ENCODE measurements around the gene IRF3.
A peak's percentile ranks its signal among the peaks of the same experiment; 100 is the strongest.

IRF3 gene

DNA sequence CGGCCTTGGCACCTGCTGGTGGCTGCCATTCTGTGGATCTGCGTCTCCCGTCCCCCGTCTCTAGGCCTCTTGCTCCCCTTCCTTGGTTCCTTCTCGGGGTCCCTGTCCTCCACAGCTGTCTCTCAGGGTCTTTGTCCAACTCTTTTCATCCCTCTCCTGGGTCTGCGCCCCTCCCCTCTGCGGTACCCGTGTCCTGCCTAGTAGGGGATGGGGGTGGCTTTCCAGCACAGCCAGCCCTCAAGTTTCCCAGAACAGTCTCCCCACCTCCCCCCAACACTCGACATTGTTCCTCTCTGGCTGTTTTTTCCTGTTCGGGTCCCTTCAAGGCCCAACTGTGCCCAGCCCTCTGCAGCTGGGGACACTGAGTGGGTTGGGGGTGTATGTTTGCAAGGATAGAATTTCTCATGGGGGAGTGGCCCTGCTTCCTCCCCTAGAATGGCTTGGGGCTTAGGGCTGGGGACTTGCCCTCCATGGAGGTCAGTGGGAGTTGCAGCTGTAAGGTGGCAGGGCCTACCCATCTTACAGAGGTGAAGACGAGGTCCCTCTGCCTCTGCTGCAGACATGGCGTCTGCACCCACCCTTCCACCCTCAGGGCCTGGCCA is 23.0 kb upstream of the IRF3 start:
- no peak overlapping the region for H3K18ac ChIP-seq (ENCODE audit: low read length)
- peaks cover 11% of the 10 kb centered on the region for H3K79me1 ChIP-seq (ENCODE audit: low read length)
- WGBS (ENCODE audit: extremely low coverage, insufficient coverage, low lambda C conversion rate): no CpG with 5 or more reads among the region's 12 CpGs
- H3K27ac ChIP-seq (ENCODE audit: low read depth, low read length): no peak overlapping the region
- no peak overlapping the region for H2AK5ac ChIP-seq (ENCODE audit: low read length)
- H3K27me3 ChIP-seq (ENCODE audit: insufficient read depth, low read length, poor library complexity): no peaks in the 10 kb centered on the region
- no peak overlapping the region for H3K23ac ChIP-seq (ENCODE audit: low read length)
- H3K4me2 ChIP-seq (ENCODE audit: low read length): no peak overlapping the region
- H3K79me2 ChIP-seq (ENCODE audit: control insufficient read depth, insufficient read depth, low read length): no peaks in the 10 kb centered on the region
- H4K5ac ChIP-seq (ENCODE audit: low read length): no peak overlapping the region
- no peak for DNase-seq
- H3K36me3 ChIP-seq (ENCODE audit: control insufficient read depth, insufficient read depth, low read length): peaks cover 19% of the 10 kb centered on the region
- no peak overlapping the region for H3K56ac ChIP-seq (ENCODE audit: low read length)
- H4K8ac ChIP-seq (ENCODE audit: low read depth, low read length): no peak overlapping the region
- no peak overlapping the region for H3K4ac ChIP-seq (ENCODE audit: low read depth, low read length)
- no peak overlapping the region for H2BK5ac ChIP-seq (ENCODE audit: low read length)
- no peak overlapping the region for H2BK120ac ChIP-seq (ENCODE audit: low read depth, low read length)
- H2BK15ac ChIP-seq (replicated peaks; ENCODE audit: low read depth): no peak overlapping the region
- no peak overlapping the region for H3K4me3 ChIP-seq (ENCODE audit: low read length)
- peaks cover 2% of the 10 kb centered on the region for H3K4me1 ChIP-seq (ENCODE audit: control insufficient read depth, low read depth, low read length)
- no peak overlapping the region for H3K9ac ChIP-seq (ENCODE audit: low read length)

DNA sequence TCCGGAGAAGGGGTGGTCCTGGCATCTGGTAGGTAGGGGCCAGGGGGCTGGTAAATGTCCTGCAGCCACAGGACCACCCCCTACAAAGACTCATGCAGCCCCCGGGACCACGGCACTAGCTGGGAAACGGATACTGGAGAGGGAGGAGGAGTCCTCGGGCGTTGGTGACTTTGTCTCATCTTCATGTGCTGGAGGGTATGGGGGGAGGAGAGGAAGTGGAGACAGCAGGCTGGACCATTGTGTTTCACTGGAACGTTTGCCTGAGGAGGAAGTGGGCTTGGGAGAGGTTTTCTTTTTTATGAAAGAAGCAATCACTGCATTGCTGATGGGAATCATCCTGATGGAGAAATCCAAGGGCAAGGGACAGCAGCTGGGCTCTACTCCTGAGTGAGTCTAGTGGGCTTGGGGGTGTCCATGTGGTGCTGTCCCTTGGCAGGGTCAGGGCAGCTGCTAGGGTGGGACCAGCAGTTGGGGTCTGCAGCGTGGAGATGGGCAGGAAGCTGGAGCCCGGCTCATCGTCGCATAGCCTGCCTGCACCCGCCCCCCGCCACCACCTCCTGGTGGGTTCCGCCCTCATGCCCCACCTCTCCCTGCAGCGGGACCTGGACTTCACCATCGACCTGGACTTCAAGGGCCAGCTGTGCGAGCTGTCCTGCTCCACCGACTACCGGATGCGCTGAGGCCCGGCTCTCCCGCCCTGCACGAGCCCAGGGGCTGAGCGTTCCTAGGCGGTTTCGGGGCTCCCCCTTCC is 22.1 kb upstream of the IRF3 start:
- peaks cover 2% of the 10 kb centered on the region for H3K4me1 ChIP-seq (ENCODE audit: control insufficient read depth, low read depth, low read length)
- WGBS (ENCODE audit: extremely low coverage, insufficient coverage, low lambda C conversion rate): no CpG with 5 or more reads among the region's 26 CpGs
- no peak overlapping the region for H4K8ac ChIP-seq (ENCODE audit: low read depth, low read length)
- no peak overlapping the region for H3K27ac ChIP-seq (ENCODE audit: low read depth, low read length)
- H2AK5ac ChIP-seq (ENCODE audit: low read length): no peak overlapping the region
- H3K4me3 ChIP-seq (ENCODE audit: low read length): no peak overlapping the region
- H3K4me2 ChIP-seq (ENCODE audit: low read length): no peak overlapping the region
- H3K4ac ChIP-seq (ENCODE audit: low read depth, low read length): no peak overlapping the region
- no peak overlapping the region for H2BK120ac ChIP-seq (ENCODE audit: low read depth, low read length)
- DNase-seq: peak; percentile 63
- peaks cover 20% of the 10 kb centered on the region for H3K36me3 ChIP-seq (ENCODE audit: control insufficient read depth, insufficient read depth, low read length)
- no peak overlapping the region for H2BK5ac ChIP-seq (ENCODE audit: low read length)
- no peak overlapping the region for H3K18ac ChIP-seq (ENCODE audit: low read length)
- H3K56ac ChIP-seq (ENCODE audit: low read length): peak overlapping the region; percentile 25
- no peak overlapping the region for H3K23ac ChIP-seq (ENCODE audit: low read length)
- H3K9ac ChIP-seq (ENCODE audit: low read length): no peak overlapping the region
- no peaks in the 10 kb centered on the region for H3K27me3 ChIP-seq (ENCODE audit: insufficient read depth, low read length, poor library complexity)
- no peak overlapping the region for H2BK15ac ChIP-seq (replicated peaks; ENCODE audit: low read depth)
- no peak overlapping the region for H4K5ac ChIP-seq (ENCODE audit: low read length)
- H3K79me1 ChIP-seq (ENCODE audit: low read length): peaks cover 11% of the 10 kb centered on the region
- no peaks in the 10 kb centered on the region for H3K79me2 ChIP-seq (ENCODE audit: control insufficient read depth, insufficient read depth, low read length)

DNA sequence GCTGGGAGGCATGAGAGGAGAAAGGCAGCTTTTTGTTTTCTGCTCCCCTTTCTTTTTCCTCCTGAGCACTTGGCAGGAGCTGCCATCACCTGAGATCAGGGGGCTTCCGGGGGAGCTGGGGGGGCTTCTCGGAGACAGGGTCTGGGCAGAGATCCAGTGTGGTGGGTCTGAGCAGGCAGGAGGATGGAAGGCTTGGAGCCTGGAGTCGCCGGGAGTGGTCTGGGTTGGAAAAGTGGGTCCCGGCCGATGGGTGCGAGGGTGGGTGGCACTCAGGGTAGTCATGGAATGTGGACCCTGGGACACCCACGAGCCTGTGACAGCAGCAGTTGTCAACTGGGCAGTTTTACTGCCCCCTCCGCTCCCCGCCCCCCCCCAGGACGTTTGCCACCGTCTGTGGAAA is 21.5 kb upstream of the IRF3 start:
- Histone ChIP-seq H3K79me2 (ENCODE audit: control insufficient read depth, insufficient read depth, low read length) (peaks cover 4% of the 10 kb centered on the region), H2BK15ac (replicated peaks; ENCODE audit: low read depth) (no peak overlapping the region), H3K4me2 (ENCODE audit: low read length) (no peak overlapping the region), H3K27me3 (ENCODE audit: insufficient read depth, low read length, poor library complexity) (no peaks in the 10 kb centered on the region), H3K4me1 (ENCODE audit: control insufficient read depth, low read depth, low read length) (peaks cover 2% of the 10 kb centered on the region), H3K4ac (ENCODE audit: low read depth, low read length) (no peak overlapping the region), H2AK5ac (ENCODE audit: low read length) (no peak overlapping the region), H3K18ac (ENCODE audit: low read length) (no peak overlapping the region), H4K8ac (ENCODE audit: low read depth, low read length) (no peak overlapping the region), H2BK120ac (ENCODE audit: low read depth, low read length) (no peak overlapping the region), H3K9ac (ENCODE audit: low read length) (no peak overlapping the region), H4K5ac (ENCODE audit: low read length) (no peak overlapping the region), H3K27ac (ENCODE audit: low read depth, low read length) (no peak overlapping the region), H3K56ac (ENCODE audit: low read length) (no peak overlapping the region), H3K36me3 (ENCODE audit: control insufficient read depth, insufficient read depth, low read length) (peaks cover 24% of the 10 kb centered on the region), H3K79me1 (ENCODE audit: low read length) (peaks cover 14% of the 10 kb centered on the region), H3K4me3 (ENCODE audit: low read length) (no peak overlapping the region), H3K23ac (ENCODE audit: low read length) (no peak overlapping the region), H2BK5ac (ENCODE audit: low read length) (no peak overlapping the region)
- WGBS (ENCODE audit: extremely low coverage, insufficient coverage, low lambda C conversion rate): no CpG with 5 or more reads among the region's 12 CpGs
- no peak for DNase-seq

DNA sequence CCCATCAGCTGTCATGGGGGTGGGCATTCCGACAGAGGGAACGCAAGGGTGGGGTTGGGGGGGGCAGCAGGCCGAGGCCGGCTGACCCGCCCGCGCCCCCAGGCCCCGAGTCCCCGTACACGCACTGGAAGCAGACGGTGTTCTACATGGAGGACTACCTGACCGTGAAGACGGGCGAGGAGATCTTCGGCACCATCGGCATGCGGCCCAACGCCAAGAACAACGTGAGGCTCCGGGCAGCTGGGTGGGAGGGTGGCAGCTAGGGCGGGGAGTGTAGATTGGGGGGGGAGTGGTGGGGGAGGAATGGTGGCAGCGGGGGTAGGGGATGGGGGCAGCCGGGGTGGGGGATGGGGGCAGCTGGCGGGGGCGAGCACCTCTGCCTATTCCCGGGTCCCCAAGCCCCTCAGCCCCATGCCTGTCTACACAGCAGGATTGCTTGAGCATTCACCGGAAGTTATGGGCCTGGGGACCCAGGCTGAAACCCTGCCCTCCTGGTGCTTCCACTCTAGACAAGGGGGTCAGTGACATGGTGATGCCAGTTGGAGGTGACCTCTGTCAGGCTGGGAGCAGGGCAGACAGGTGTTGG is 20.9 kb upstream of the IRF3 start:
- Histone ChIP-seq H3K79me1 (ENCODE audit: low read length) (peaks cover 20% of the 10 kb centered on the region), H3K4me1 (ENCODE audit: control insufficient read depth, low read depth, low read length) (peaks cover 2% of the 10 kb centered on the region), H4K5ac (ENCODE audit: low read length) (no peak overlapping the region), H2BK120ac (ENCODE audit: low read depth, low read length) (no peak overlapping the region), H3K23ac (ENCODE audit: low read length) (no peak overlapping the region), H2AK5ac (ENCODE audit: low read length) (no peak overlapping the region), H3K4me2 (ENCODE audit: low read length) (no peak overlapping the region), H3K27ac (ENCODE audit: low read depth, low read length) (no peak overlapping the region), H3K36me3 (ENCODE audit: control insufficient read depth, insufficient read depth, low read length) (peaks cover 29% of the 10 kb centered on the region), H3K27me3 (ENCODE audit: insufficient read depth, low read length, poor library complexity) (no peaks in the 10 kb centered on the region), H3K4ac (ENCODE audit: low read depth, low read length) (no peak overlapping the region), H3K79me2 (ENCODE audit: control insufficient read depth, insufficient read depth, low read length) (peaks cover 9% of the 10 kb centered on the region), H4K8ac (ENCODE audit: low read depth, low read length) (no peak overlapping the region), H3K9ac (ENCODE audit: low read length) (no peak overlapping the region), H3K4me3 (ENCODE audit: low read length) (no peak overlapping the region), H3K18ac (ENCODE audit: low read length) (no peak overlapping the region), H2BK15ac (replicated peaks; ENCODE audit: low read depth) (no peak overlapping the region), H3K56ac (ENCODE audit: low read length) (no peak overlapping the region), H2BK5ac (ENCODE audit: low read length) (no peak overlapping the region)
- WGBS (ENCODE audit: extremely low coverage, insufficient coverage, low lambda C conversion rate): no CpG with 5 or more reads among the region's 27 CpGs
- no peak for DNase-seq

DNA sequence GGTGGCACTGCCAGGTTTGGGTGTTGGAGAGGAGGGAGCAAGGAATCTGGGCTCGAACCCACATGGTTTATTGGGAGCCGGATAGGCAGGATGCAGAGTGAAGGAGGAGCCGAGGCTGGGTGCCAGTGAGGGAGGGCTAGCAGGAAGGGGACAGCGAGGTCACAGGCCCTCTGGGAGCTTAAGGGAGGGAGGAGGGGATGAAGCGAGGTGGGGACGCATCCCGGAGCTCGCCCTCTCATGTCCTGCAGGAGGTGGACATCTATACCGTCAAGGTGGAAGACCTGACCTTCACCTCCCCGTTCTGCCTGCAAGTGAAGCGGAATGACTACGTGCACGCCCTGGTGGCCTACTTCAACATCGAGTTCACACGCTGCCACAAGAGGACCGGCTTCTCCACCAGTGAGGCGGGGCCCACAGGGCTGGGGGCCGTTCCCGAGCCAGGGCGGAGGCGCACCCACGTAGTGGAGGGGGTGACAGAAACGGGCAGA is 20.2 kb upstream of the IRF3 start:
- Histone ChIP-seq H3K4me3 (ENCODE audit: low read length) (no peak overlapping the region), H3K18ac (ENCODE audit: low read length) (no peak overlapping the region), H2AK5ac (ENCODE audit: low read length) (no peak overlapping the region), H2BK120ac (ENCODE audit: low read depth, low read length) (no peak overlapping the region), H3K4ac (ENCODE audit: low read depth, low read length) (no peak overlapping the region), H3K9ac (ENCODE audit: low read length) (no peak overlapping the region), H3K4me2 (ENCODE audit: low read length) (no peak overlapping the region), H3K79me1 (ENCODE audit: low read length) (peaks cover 23% of the 10 kb centered on the region), H2BK5ac (ENCODE audit: low read length) (no peak overlapping the region), H3K56ac (ENCODE audit: low read length) (no peak overlapping the region), H3K23ac (ENCODE audit: low read length) (no peak overlapping the region), H3K36me3 (ENCODE audit: control insufficient read depth, insufficient read depth, low read length) (peaks cover 30% of the 10 kb centered on the region), H3K4me1 (ENCODE audit: control insufficient read depth, low read depth, low read length) (no peaks in the 10 kb centered on the region), H3K79me2 (ENCODE audit: control insufficient read depth, insufficient read depth, low read length) (peaks cover 14% of the 10 kb centered on the region), H4K5ac (ENCODE audit: low read length) (no peak overlapping the region), H3K27ac (ENCODE audit: low read depth, low read length) (no peak overlapping the region), H4K8ac (ENCODE audit: low read depth, low read length) (no peak overlapping the region), H3K27me3 (ENCODE audit: insufficient read depth, low read length, poor library complexity) (no peaks in the 10 kb centered on the region), H2BK15ac (replicated peaks; ENCODE audit: low read depth) (no peak overlapping the region)
- WGBS (ENCODE audit: extremely low coverage, insufficient coverage, low lambda C conversion rate): no CpG with 5 or more reads among the region's 23 CpGs
- no peak for DNase-seq
